ENCODE results near the gene STEAP2. TPM values are rescaled to one million over a fixed set of nuclear protein-coding genes. Genes with fewer than 3 reads are reported as not detected.
"Not testable (repeated sequence)": the region's sequence is repeated elsewhere in the genome, so short reads cannot be mapped to it uniquely, and the experiment has no call there.

STEAP2 gene
- total RNA-seq, result 0.05 and 0.70 TPM in 2 replicates

- DNase-seq (ENCODE audit: extremely low read depth, low read depth, low spot score), result no peak
These were observed at the start of gene STEAP2 for GRCh38 chr7:90211391-90212148. Gene STEAP2, plus strand, starts transcription at chr7:90211740. Its CDS starts 13,343 bp downstream, at chr7:90225083.

GRCh38 chr7:90163534-90163933, 48.0 kb upstream of the STEAP2 start:
- no peak for DNase-seq (ENCODE audit: extremely low read depth, low read depth, low spot score)

- no peak for DNase-seq (ENCODE audit: extremely low read depth, low read depth, low spot score)
These were observed 45.8 kb upstream of the STEAP2 start for GRCh38 chr7:90165724-90166123.

- no peak for DNase-seq (ENCODE audit: extremely low read depth, low read depth, low spot score)
These were observed 45.4 kb upstream of the STEAP2 start for GRCh38 chr7:90166153-90166552.

GRCh38 chr7:90167361-90167760, 44.2 kb upstream of the STEAP2 start:
- no peak for DNase-seq (ENCODE audit: extremely low read depth, low read depth, low spot score)

DNA sequence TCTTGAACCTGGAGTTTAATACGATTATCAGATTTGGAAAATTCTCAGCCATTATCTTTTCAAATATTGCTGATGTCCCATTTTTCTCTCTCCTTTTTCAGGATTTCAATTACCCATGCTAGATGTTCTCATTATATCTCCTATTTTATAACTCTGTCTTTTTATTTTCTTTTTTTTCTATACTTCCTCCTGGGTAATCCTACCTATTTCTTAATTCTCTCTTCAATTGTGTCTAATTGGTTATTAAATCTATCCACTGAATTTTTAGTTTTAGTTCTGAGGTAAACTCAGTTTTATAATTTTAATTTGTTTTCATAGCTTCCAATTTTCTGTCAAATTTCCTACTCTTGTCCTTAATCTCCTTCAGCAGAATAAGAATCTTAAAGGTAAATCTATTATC, 41.6 kb upstream of the STEAP2 start:
- no peak for DNase-seq (ENCODE audit: extremely low read depth, low read depth, low spot score)

- DNase-seq (ENCODE audit: extremely low read depth, low read depth, low spot score), result no peak
These were observed 39.4 kb upstream of the STEAP2 start for GRCh38 chr7:90172121-90172520.

GRCh38 chr7:90172624-90173023, 38.9 kb upstream of the STEAP2 start:
- DNase-seq (ENCODE audit: extremely low read depth, low read depth, low spot score), result no peak

GRCh38 chr7:90173127-90173844, 38.3 kb upstream of the STEAP2 start:
- DNase-seq (ENCODE audit: extremely low read depth, low read depth, low spot score), result no peak

DNA sequence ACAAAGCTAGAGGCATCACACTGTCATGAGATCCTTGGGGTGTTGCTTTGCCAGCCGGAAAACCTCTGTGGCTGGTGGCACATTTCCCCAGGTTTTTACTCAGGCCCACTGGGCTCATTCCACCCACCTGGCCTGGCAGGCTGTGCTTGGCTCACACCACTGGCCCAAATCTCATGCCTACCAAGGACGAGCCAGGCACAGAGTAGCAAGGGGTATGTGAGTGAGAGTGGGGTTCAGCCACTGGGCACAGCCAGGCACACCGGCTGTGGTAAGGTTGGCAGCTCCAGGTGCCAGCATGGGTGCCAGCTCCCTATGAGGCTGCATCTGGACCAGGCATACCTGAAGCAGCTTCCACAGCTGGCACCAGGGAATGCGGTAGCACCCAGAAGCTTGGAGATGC, 35.9 kb upstream of the STEAP2 start:
- DNase-seq (ENCODE audit: extremely low read depth, low read depth, low spot score), result no peak

GRCh38 chr7:90176195-90176594, 35.3 kb upstream of the STEAP2 start:
- no peak for DNase-seq (ENCODE audit: extremely low read depth, low read depth, low spot score)

DNA sequence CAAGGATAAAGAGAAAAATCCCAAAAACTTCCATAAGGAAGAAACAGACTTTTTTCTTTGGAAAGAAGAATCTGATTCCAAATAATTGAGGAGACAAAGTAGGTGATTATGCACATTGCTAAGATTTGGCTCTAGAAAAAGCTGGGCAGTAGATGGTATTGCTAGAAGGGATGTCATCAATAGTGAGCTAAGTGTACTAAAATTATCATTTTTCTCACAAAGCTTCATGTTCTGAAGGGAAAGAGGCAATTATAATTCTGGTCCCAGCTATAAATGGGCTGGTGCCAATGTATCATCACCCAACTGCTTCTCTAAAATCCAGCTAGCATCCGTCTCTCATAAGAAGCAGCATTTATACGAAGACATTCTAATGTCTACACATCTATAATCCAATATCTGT, 33.4 kb upstream of the STEAP2 start:
- no peak for DNase-seq (ENCODE audit: extremely low read depth, low read depth, low spot score)

GRCh38 chr7:90178679-90179278, 32.8 kb upstream of the STEAP2 start:
- DNase-seq (ENCODE audit: extremely low read depth, low read depth, low spot score), result no peak

- no peak for DNase-seq (ENCODE audit: extremely low read depth, low read depth, low spot score)
These were observed 31.4 kb upstream of the STEAP2 start for GRCh38 chr7:90180011-90180585.

GRCh38 chr7:90180649-90181048, 30.9 kb upstream of the STEAP2 start:
- no peak for DNase-seq (ENCODE audit: extremely low read depth, low read depth, low spot score)

DNA sequence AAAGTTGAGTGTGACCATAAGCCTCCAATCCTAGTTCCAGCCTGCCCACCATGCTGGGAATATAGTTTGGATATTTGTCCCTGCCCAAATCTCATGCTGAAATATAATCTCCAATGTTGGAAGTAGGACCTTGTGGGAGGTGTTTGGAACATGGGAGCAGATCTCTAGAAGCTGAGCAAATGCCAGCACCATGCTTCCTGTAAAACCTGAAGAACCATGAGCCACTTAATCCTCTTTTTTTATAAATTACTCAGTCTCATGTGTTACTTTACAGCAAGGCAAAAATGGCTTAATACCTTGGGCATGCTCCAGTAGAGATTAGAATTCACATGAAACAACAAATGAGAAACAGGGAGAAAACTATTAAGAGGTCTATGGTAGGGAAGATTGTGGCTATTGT, 30.1 kb upstream of the STEAP2 start:
- no peak for DNase-seq (ENCODE audit: extremely low read depth, low read depth, low spot score)

DNA sequence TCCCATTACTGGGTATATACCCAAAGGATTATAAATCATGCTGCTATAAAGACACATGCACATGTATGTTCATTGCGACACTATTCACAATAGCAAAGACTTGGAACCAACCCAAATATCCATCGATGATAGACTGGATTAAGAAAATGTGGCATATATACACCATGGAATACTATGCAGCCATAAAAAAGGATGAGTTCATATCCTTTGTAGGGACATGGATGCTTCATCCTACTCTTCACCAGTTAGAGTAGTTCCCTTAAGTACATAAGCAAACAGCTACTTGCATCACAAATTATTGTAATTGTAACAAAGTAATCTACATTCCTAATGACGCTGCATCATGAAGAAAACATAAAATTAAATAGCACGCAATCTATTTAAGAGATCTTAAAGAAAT, 25.2 kb upstream of the STEAP2 start:
- DNase-seq (ENCODE audit: extremely low read depth, low read depth, low spot score), result not testable (repeated sequence)

DNA sequence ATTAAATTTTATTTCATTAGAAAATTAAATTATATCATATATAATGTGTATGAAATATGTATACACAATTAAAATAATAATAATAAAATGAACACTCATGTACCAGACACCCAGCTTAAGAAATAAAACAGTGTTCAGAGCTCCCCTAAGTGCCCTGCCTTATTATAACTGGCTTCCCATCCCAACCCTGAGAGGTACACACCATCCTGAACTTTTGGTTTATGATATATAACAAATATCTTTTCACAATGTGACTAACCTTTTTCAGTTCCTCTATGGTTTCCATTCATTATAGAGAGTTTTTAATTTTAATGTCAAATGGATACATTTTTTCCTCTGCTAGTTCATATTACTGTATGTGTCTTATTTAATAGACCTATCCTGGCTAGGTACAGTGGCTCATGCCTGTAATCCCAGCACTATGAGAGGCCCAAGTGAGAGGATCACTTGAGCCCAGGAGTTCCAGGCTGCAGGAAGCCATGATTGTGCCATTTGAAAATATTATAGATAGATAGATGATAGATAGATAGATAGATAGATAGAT, 24.0 kb upstream of the STEAP2 start:
- DNase-seq (ENCODE audit: extremely low read depth, low read depth, low spot score), result no peak

DNA sequence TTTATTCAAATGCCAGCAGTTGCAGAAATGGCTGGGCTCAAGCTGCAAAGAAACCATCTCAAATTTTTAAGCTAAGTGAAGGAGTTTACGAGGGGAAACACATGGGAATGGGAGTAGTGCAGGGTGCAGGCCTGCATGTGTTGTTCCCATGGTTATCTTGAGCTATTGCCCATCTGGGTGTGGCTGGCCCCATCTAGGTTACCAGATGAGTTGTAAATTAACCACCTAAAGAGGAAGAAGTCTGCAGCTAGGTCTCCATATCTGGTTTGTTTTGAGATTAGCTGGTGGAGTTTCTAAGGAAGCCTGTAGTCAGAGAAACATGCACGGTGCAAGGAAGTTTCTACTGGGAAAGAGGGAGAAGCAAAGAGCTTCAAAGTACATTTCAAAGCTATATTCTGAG, 23.3 kb upstream of the STEAP2 start:
- DNase-seq (ENCODE audit: extremely low read depth, low read depth, low spot score), result no peak

DNA sequence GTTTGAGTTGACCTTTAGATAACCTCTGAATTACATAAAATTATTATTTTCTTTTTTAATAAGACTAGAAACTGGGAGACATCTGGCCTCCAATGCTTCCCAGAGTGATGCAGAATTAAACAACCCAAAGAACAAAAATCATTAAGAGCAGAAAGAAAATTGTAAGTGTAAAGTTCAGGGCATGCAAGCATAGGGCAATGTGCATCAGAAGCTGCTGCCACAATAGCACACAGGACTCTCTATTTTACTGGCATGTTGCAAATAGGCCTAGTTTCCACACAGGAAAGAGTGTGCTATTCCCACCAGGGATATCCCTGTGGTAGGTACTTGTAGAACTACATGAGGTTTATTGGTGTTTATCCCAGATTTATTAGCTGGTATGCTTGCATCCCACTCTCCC, 20.5 kb upstream of the STEAP2 start:
- no peak for DNase-seq (ENCODE audit: extremely low read depth, low read depth, low spot score)

DNA sequence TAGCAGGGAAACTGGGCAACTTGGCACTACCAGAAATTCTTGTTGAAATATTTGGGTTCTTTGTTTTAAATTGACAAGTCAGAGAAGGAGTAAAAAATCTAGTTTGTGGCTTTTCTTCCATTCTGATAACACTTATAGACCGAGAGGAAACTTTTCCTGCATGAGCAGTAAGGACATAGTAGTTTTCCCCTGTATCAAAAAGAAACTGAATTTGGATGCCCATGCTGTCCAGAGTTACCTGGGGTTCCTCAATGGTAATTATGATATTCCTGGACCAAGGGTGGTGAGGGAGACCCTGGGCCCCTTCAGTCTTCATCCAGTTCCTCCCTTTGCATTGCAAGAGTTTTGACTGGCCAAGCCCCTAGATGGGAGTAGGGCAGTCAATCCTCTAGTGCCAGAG, 19.9 kb upstream of the STEAP2 start:
- DNase-seq (ENCODE audit: extremely low read depth, low read depth, low spot score), result no peak
